Measurements from ENCODE around the gene TTN.

TTN gene

DNA sequence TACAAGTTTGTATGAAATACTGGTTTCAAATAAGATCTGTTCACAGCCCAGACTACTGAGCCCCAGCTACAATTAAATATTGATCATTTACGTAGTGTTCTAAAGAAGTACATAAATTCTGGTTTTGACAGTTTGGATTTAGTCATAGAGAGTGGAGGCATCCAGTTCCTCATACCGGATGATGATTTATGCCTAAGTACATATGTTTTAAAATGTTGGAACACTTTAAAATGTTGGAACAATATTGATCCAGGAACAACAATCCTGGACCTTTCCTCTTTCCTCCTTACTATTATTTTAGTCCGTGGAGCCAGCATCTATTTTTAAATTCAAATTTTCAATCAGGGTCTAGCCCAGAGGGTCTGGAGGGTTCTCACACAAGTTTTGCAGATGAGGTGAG is 22.8 kb upstream of the TTN start:
- Histone ChIP-seq H3K4me2 (ENCODE audit: low read depth, low read length) (no peak overlapping the region), H4K20me1 (ENCODE audit: insufficient read depth, low read length) (no peaks in the 10 kb centered on the region), H3K9me3 (replicated peaks; ENCODE audit: insufficient read depth, low read length) (no peaks in the 10 kb centered on the region), H3K4me1 (ENCODE audit: low read length) (no peaks in the 10 kb centered on the region), H3K79me2 (ENCODE audit: low read length) (no peaks in the 10 kb centered on the region), H3K36me3 (replicated peaks; ENCODE audit: insufficient read depth, low read length) (no peaks in the 10 kb centered on the region), H3K27ac (ENCODE audit: low read length) (no peak overlapping the region), H3K27me3 (replicated peaks; ENCODE audit: insufficient read depth, low read length) (no peaks in the 10 kb centered on the region), H3K9ac (ENCODE audit: low read length) (no peak overlapping the region), H3K4me3 (ENCODE audit: low read length) (no peak overlapping the region), H3K9me2 (replicated peaks; ENCODE audit: insufficient read depth, low read length) (no peaks in the 10 kb centered on the region), H3F3A (ENCODE audit: insufficient read depth, low read length) (no peaks in the 10 kb centered on the region), H2AFZ (ENCODE audit: low read length) (no peak overlapping the region)
- no peak for DNase-seq
- TF ChIP-seq EZH2 (optimal IDR thresholded peaks at IDR 0.05; ENCODE audit: low read depth, low read length) (no peak), EZH2phosphoT487 (IDR thresholded peaks at IDR 0.05; ENCODE audit: low read length) (no peak)
- TF ChIP-seq, protein P1, sequence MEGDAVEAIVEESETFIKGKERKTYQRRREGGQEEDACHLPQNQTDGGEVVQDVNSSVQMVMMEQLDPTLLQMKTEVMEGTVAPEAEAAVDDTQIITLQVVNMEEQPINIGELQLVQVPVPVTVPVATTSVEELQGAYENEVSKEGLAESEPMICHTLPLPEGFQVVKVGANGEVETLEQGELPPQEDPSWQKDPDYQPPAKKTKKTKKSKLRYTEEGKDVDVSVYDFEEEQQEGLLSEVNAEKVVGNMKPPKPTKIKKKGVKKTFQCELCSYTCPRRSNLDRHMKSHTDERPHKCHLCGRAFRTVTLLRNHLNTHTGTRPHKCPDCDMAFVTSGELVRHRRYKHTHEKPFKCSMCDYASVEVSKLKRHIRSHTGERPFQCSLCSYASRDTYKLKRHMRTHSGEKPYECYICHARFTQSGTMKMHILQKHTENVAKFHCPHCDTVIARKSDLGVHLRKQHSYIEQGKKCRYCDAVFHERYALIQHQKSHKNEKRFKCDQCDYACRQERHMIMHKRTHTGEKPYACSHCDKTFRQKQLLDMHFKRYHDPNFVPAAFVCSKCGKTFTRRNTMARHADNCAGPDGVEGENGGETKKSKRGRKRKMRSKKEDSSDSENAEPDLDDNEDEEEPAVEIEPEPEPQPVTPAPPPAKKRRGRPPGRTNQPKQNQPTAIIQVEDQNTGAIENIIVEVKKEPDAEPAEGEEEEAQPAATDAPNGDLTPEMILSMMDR (IDR thresholded peaks at IDR 0.05; ENCODE audit: low read length) = no peak

DNA sequence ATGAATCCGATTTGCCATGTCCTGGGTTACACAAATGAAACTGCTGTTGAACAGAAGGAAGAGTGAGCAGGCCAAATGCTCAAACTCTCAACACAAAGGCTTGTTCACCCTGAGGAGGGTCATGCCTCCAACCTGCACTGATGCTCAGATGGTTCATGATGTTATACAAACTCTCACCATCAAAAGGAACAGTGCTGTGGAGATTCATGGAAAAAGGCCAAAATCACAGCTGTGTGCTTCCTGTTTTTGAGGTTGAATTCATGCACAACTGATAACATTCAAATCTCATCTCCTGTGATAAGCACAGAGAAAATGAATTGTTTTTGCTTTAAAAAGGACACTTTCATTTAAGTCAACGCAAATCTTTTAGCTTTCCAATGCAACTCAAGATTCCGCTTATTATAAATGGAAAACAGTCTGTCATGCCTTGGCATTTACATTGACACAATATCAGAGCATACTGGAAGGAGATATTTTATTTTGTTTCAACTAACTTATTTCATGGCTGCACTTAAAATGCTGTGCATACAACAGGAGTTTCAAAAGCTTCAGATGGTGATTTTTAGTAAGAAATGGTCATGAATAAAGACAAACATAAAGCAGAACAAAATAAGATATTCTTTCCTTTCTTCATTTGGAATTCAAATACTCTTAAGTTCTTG is 22.2 kb upstream of the TTN start:
- no peak overlapping the region for H3K4me3 ChIP-seq (ENCODE audit: low read length)
- H3K9ac ChIP-seq (ENCODE audit: low read length) = no peak overlapping the region
- H3K9me2 ChIP-seq (replicated peaks; ENCODE audit: insufficient read depth, low read length) = no peaks in the 10 kb centered on the region
- H3K9me3 ChIP-seq (replicated peaks; ENCODE audit: insufficient read depth, low read length) = no peaks in the 10 kb centered on the region
- no peak overlapping the region for H3K27ac ChIP-seq (ENCODE audit: low read length)
- TF ChIP-seq EZH2 (optimal IDR thresholded peaks at IDR 0.05; ENCODE audit: low read depth, low read length) = no peak
- no peak for TF ChIP-seq EZH2phosphoT487 (IDR thresholded peaks at IDR 0.05; ENCODE audit: low read length)
- TF ChIP-seq, protein P1 (IDR thresholded peaks at IDR 0.05; ENCODE audit: low read length) = no peak
- no peaks in the 10 kb centered on the region for H4K20me1 ChIP-seq (ENCODE audit: insufficient read depth, low read length)
- no peaks in the 10 kb centered on the region for H3K36me3 ChIP-seq (replicated peaks; ENCODE audit: insufficient read depth, low read length)
- no peak for DNase-seq
- H3F3A ChIP-seq (ENCODE audit: insufficient read depth, low read length) = no peaks in the 10 kb centered on the region
- no peak overlapping the region for H2AFZ ChIP-seq (ENCODE audit: low read length)
- no peak overlapping the region for H3K4me2 ChIP-seq (ENCODE audit: low read depth, low read length)
- H3K27me3 ChIP-seq (replicated peaks; ENCODE audit: insufficient read depth, low read length) = no peaks in the 10 kb centered on the region
- no peaks in the 10 kb centered on the region for H3K79me2 ChIP-seq (ENCODE audit: low read length)
- H3K4me1 ChIP-seq (ENCODE audit: low read length) = no peaks in the 10 kb centered on the region

DNA sequence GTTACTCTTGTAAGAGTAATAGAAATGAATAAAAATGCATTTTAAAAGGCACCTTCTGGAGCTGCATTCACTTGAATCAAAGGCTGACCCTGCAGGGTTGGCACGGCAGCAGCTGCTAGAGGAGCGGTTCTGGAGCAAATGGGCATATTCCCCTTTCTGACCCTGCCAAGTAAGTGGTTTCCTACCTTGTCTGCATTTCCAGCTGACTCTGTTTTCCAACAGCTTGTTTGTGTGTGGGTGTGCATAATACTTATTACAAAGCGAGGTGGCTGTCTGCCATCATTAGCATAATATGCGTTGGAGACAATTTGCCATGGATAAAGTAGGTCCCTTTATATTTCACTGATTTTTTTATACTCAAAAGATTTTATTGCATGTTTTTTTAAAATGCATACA is 21.3 kb upstream of the TTN start:
- Histone ChIP-seq H3K4me2 (ENCODE audit: low read depth, low read length) (no peak overlapping the region), H3K4me1 (ENCODE audit: low read length) (no peaks in the 10 kb centered on the region), H3K9me2 (replicated peaks; ENCODE audit: insufficient read depth, low read length) (no peaks in the 10 kb centered on the region), H2AFZ (ENCODE audit: low read length) (no peak overlapping the region), H3K27ac (ENCODE audit: low read length) (no peak overlapping the region), H3K79me2 (ENCODE audit: low read length) (no peaks in the 10 kb centered on the region), H3K9me3 (replicated peaks; ENCODE audit: insufficient read depth, low read length) (no peaks in the 10 kb centered on the region), H3K36me3 (replicated peaks; ENCODE audit: insufficient read depth, low read length) (no peaks in the 10 kb centered on the region), H3K27me3 (replicated peaks; ENCODE audit: insufficient read depth, low read length) (no peaks in the 10 kb centered on the region), H3K9ac (ENCODE audit: low read length) (no peak overlapping the region), H4K20me1 (ENCODE audit: insufficient read depth, low read length) (no peaks in the 10 kb centered on the region), H3F3A (ENCODE audit: insufficient read depth, low read length) (no peaks in the 10 kb centered on the region), H3K4me3 (ENCODE audit: low read length) (no peak overlapping the region)
- TF ChIP-seq EZH2 (optimal IDR thresholded peaks at IDR 0.05; ENCODE audit: low read depth, low read length) (no peak), EZH2phosphoT487 (IDR thresholded peaks at IDR 0.05; ENCODE audit: low read length) (no peak)
- TF ChIP-seq, protein P1 (IDR thresholded peaks at IDR 0.05; ENCODE audit: low read length) = no peak
- no peak for DNase-seq
